NCI-H1092 treated with DMSO at 0.1 percent for 48 hours (cell line): Measurements from ENCODE around the gene DLGAP1.
"Not testable (repeated sequence)": the region's sequence is repeated elsewhere in the genome, so short reads cannot be mapped to it uniquely, and the experiment has no call there.

ENCODE experiments used
- DNase-seq: peaks from one replicate; lab custom pipeline; 2025; lab: John Stamatoyannopoulos, UW

Gene DLGAP1

GRCh38 chr18:3495691-3496430, 959.2 kb downstream of the DLGAP1 start:
- DNase-seq: no peak

DNA sequence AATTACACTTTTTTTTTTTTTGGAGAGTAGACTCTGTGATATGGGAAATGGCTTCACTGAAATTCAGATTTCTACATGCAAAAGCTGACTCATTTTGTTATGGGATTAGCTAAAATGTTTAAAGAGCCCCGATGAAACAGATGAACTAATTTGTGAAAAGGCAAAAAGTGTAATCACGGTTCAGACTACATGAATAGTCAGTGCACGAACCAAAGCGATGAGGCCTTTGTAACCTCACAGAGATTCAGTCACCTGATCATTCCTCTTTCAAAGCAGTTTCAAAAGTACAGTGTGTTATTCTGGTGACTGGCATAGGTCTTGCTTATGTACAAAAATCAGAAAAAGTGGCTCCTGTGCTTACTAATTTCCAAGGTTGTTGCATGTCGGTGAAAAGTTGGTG, 960.5 kb downstream of the DLGAP1 start:
- no peak for DNase-seq

DNA sequence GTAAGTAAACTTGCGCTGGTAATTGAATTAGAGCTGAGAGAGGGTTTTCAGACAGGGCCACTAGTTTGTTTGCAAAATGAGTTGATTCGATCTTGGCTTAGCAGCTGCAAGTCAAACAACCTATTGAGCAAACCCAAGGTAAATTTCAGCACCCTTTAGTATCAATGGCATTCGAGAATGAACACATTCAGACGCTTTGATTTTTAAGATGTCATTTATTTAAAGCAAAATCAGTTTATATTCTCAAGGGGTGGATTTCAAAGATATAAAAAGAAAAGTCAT, 960.9 kb downstream of the DLGAP1 start:
- DNase-seq: no peak

- no peak for DNase-seq
Observed at GRCh38 chr18:3493501-3494244, 961.4 kb downstream of the DLGAP1 start.

DNA sequence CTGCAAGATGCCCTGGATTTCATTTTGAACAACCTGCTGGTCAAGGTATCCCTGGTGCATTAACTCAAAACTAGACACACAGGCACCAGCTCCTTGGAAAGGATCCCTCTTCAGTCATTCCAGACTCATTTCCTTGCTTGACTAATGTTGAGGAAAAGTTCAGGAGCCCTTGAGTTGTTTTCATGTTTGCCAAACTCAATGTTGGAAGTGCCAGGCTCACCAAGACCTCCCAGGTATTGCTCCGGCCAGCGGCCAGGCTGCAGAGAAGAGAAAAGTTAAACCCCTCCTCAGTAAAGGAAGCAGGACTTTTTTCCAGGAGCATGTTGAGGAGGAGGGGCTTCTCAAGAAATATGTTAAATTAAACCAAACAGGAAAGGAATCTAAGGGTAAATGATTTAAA, 962.4 kb downstream of the DLGAP1 start:
- no peak for DNase-seq

GRCh38 chr18:3491981-3492555, 963.0 kb downstream of the DLGAP1 start:
- DNase-seq: no peak

DNA sequence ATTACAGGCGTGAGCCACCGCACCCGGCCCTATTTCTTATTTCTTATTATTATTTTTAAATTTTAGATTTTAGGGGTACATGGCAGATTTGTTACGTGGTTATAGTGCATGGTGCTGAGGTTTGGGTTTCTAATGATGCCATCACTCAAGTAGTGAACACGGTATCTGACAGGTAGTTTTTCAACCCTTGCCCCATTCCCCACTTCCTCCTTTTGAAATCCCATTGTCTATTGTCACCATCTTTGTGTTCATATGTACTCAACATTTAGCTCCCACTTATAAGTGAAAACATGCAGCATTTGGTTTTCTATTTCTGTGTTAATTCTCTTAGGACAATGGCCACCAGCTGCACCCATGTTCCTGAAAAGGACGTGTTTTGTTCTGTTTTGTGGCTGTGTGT, 965.6 kb downstream of the DLGAP1 start:
- no peak for DNase-seq

DNA sequence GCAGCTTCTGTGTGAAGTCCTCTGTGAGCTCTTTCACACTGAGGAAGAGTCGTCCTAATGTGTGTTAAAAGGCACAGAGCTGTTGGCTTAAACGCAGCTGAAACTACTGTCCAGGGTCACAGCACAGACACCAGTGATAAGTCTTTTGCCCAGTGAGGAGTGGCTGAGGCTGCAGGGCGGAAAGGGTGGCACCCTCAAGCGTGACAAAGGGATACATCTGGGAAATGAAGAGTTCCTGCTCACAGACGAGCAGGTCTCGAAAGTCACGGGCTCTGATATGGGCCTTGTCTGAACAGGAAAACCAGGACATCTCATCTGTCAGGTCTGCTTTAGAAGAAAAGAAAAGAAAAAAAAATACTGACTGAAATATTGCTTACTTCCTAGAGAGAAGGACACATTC, 968.6 kb downstream of the DLGAP1 start:
- DNase-seq: no peak

DNA sequence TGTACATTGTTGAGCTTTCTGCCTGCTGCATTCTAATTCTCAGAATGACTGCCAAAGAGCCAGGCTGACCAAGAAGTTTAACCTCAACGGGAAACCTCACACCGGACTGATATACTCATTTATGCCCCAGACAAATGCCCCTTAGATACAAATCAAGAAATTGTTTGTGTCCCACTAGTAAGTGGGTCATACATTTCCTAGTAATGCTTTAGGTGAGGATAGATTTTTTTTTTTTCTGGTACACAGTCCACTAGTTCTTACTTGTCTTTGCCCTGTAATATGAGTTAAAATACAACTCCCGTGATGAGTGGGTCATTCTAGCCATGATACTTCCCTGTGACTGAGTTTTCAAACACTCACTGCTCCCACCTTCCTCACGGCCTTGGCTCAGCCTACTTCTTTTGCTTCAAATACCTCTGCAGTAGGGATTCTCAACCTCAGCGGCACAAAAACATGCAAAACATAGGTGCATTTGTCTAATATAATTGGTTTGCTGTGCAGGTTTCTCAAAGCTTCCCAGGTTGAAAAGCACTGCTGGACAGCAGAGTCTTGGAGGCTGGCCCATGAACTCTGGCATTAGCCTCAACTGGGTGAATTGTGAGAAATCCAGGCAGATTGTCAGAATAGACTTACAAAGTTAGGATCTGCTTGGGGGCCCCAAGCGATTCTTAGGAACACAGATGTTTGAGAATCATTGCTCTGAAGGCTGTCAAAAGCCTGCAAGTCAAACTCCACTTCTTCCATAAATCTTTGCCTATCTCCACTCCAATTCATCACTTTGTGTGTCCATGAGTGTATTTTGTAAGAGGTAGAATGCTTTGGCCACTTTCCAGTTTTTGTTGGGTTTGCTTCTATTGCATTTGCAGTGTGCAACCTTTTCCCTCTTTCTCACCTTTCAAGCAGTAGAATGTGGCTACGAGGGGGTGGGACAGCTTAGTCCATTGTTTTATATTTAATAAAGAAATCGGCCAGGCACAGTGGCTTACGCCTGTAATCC, 969.7 kb downstream of the DLGAP1 start:
- DNase-seq: no peak

GRCh38 chr18:3482258-3482657, 972.8 kb downstream of the DLGAP1 start:
- no peak for DNase-seq

DNA sequence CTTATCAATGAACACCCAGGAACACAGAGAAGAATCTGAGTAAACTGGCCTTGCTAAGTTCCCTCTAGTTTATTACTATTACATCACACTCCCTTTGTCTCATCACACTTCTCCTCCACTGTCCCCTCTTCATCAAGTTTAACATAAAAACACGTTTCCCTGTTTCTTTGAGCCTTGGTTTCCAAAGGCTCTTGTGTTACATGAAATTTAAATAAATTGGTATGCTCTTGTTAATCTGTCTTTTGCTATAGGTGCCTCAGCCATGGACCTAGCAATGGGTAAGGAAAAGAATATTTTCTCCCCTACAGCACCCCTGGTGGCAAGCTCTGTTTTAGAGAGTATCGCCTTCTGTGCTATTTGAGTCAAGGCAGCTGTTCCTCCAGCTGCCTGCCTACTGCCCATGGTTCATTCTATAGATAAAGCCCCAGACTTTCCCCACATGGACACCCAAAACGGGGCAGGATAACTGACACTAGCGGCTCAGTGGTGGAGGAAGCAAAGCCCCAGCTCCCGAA, 973.4 kb downstream of the DLGAP1 start:
- DNase-seq: peak; percentile 2

DNA sequence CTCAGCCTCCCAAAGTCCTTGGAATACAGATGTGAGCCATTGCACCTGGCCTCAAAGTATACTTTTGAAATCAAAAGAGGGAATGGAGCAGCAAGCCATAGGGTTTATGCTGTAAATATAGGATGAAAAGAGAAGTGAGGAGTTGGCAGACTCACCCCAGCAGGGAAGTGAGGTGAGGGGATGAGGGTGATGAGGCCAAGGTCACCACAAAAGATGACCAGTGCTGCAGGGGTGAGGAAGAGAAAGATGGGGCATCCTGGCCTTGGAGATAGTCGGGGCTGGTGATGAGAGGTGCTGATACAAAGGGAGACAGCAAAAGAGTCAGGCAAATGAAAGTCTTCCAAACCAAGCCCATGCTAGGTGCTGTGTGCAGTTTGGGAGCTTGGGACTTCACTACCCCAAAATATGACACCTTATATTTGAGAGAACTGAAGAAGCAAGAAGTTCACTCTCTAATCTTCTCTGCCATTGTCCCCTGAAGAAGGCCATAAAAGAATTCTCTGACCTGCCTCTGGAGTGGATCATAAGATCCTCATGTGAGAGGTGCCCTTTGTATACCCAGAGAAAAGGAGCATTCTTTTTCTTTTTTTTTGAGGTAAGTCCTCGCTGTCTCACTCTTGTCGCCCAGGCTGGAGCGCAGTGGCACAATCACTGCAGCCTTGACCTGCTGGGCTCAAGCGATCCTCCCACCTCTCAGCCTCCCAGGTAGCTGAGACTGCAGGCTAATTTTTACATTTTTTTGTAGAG, 974.1 kb downstream of the DLGAP1 start:
- no peak for DNase-seq

- no peak for DNase-seq
Observed at GRCh38 chr18:3479978-3480509, 975.1 kb downstream of the DLGAP1 start.

- no peak for DNase-seq
Observed at GRCh38 chr18:3478262-3478978, 976.7 kb downstream of the DLGAP1 start.

- DNase-seq: no peak
Observed at GRCh38 chr18:3472681-3473544, 982.2 kb downstream of the DLGAP1 start.

GRCh38 chr18:3472121-3472520, 983.0 kb downstream of the DLGAP1 start:
- not testable (repeated sequence) for DNase-seq

DNA sequence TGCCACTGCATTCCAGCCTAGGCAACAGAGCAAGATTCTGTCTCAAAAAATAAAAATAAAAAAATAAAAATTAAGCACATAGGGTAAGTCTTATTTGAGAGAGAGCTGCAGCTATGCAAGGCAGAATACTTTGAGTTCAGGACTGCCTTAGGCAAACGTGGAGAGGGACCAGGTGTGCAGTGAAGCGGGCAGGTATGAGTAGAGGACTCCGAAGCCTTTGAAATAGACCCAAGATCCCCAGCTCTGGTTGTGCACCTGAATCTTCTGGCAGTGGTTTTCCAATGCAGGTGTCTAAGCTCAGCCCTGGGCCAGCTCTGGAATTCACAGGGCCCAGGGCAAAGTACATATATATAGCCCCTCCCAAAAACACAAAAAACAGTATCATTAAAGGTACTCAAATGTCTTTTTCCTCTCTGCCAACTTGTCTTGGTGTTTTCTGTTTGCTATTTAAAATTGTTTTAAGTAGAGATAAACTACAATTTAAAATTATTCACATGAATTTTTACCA, 983.9 kb downstream of the DLGAP1 start:
- DNase-seq: no peak

DNA sequence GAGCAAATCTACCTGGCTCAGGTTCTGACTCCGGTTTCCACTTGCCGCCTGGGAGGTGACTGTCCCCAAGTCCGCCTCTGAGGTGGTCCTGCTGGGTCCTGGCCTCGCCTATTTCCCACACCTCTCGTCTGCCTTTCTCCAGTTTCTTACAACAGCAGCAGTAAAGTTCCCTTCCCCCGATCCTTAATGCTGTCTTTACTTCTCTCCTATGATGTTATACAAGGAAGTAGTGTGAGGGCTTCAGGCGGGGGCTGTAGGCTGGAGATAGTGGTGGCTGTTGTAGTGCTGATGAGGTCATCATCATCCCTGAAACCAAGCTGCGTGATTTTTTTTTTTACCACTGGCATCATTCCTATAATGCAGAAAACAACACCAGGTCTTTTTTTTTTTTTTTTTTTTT, 986.3 kb downstream of the DLGAP1 start:
- DNase-seq: no peak

DNA sequence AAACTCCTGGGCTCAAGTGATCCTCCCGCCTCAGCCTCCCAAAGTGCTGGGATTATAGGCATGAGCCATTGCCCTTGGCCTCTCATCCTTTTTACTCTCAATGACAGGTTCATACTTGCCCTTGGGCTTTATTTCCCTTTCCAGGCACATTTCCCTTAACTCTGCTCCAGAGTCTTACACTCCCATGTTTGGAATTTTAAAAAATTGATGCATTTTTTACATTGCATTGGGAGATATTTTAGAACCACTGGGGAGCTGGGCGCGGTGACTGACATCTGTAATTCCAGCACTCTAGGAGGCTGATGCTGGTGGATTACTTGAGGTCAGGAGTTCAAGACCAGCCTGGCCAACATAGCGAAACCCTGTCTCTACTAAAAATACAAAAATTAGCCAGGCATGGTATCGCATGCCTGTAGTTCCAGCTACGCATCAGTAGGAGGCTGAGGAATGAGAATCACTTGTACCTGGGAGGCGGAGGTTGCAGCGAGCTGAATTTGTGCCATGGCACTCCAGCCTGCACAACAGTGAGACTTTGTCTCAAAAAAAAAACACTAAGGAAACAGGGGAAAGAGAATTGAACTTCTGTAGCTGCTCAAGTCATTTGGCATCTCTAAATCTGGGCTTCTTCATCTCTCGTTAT, 986.9 kb downstream of the DLGAP1 start:
- no peak for DNase-seq
